Measurements from ENCODE around the gene ZNF200. TPM values are rescaled to one million over a fixed set of nuclear protein-coding genes. Genes with fewer than 3 reads are reported as not detected.
A peak's percentile ranks its signal among the peaks of the same experiment; 100 is the strongest.

ZNF200 gene
- total and polyA plus RNA-seq, 2 of the 13 experiments (the other 11 are each of a cell fraction or from before 2014, with no cell fraction given), result 3.5 to 16.5 TPM

DNA sequence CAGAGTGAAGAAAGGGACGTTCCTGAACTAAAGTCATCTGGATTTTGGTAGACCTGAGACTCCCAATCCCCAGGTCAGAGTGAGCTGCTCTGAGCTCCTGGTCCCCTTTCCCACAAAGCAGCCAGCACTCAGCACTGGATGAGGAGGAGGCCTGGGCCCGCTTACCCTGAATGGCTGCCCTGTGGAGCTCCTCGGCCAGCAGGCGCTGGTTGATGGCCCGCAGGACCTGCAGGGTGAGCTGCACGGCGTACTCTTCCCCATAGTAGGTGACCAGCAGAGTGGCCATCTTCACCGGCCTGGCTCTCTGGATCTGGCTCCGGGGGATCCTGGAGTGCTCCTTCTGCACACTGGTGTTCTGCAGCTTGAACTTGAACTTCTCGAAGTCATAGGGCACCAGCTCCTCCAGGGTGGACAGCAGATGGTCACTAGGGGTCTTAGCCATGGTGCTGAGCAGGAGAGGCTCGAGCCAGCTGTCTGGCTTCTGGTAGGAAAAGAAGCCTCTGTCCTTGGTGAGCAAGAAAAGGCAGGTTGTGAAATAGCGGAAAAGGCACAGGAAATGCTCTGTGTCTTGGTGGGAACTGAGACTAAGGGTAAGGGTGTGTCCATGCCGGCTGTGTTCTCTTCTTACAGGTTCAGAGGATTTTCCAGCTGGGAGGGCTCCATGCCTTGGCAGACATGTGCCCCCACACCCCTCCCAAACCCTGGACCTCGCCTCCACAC, 21.3 kb upstream of the ZNF200 start, which contains the start of gene MEFV:
Gene MEFV (minus strand): TSS at position 488 of the 720 bp plus-strand sequence. CDS start 46 bp downstream, at position 442.
- BruUV-seq (replicated peaks), result no TSS peak
- Histone ChIP-seq H3K9me3 (ENCODE audit: low read length) (no peaks in the 10 kb centered on the region), H3K9ac (ENCODE audit: insufficient read depth, low read depth, low read length) (no peak within 1 kb of the TSS; the same call in 1 of the 2 replicates), H3K36me3 (replicated peaks in 1 of 2; ENCODE audit: control insufficient read depth in 1 of 2, insufficient read depth in 2 of 2, low read length in 2 of 2) (no peaks in the 10 kb centered on the region), H3K4me1 (ENCODE audit: insufficient read depth, low read length) (peaks cover 43% of the 10 kb centered on the region), H3K4me3 (replicated peaks in 1 of 3; ENCODE audit: insufficient read depth in 1 of 3, low read depth in 2 of 3, low read length in 3 of 3) (no peak within 1 kb of the TSS), H4K20me1 (ENCODE audit: insufficient read depth, low read length) (no peaks in the 10 kb centered on the region), H3K4me2 (ENCODE audit: low read depth, low read length) (peak within 1 kb of the TSS; percentile 45; the same call in 1 of the 2 replicates), H3K27ac (ENCODE audit: extremely low read length, insufficient read depth, low read length) (no peak within 1 kb of the TSS), H3K27me3 (ENCODE audit: control insufficient read depth in 1 of 2, insufficient read depth in 2 of 2, low read length in 2 of 2) (peaks cover 7 to 34% of the 10 kb centered on the region in 2 experiments; a peak in 4 of 5 replicates), H3K79me2 (ENCODE audit: insufficient read depth, low read length) (no peaks in the 10 kb centered on the region), H2AFZ (ENCODE audit: low read length) (no peak within 1 kb of the TSS)
- DNase-seq (ENCODE audit: low spot score), result no peak
- peak; percentile 47 for ATAC-seq
- no peak for FAIRE-seq
- intact Hi-C loops (cut with micrococcal nuclease; ENCODE audit: unreplicated experiment), result no loop called here
- CTCF ChIA-PET (ENCODE audit: low intra/inter-chr PET ratio, low total read pairs), result no interaction called here
- WGBS (ENCODE audit: low lambda C conversion rate), result 23% methylated on average over 7 of the region's 14 CpGs
- POLR2A ChIA-PET, result interaction anchor here (1.6 kb wide), 1 partner anchor 10 kb away, joined by 5 read pairs; no protein-coding TSS in a partner anchor
- in situ Hi-C loops (cut with HindIII; ENCODE audit: extremely low pct_ligation_motif_present, low pct_unique_long_range_greater_than_20kb), result no loop called here
- no peak for TF ChIP-seq ZNF781 (CRISPR knock-in tag; IDR thresholded peaks at IDR 0.05; ENCODE audit: borderline replicate concordance, not compliant biosample characterization)
- no peak for TF ChIP-seq ZSCAN5A (CRISPR knock-in tag; IDR thresholded peaks at IDR 0.05; ENCODE audit: borderline replicate concordance)
- no peak for TF ChIP-seq MED13 (CRISPR knock-in tag; IDR thresholded peaks at IDR 0.05)
- TF ChIP-seq, protein P1, sequence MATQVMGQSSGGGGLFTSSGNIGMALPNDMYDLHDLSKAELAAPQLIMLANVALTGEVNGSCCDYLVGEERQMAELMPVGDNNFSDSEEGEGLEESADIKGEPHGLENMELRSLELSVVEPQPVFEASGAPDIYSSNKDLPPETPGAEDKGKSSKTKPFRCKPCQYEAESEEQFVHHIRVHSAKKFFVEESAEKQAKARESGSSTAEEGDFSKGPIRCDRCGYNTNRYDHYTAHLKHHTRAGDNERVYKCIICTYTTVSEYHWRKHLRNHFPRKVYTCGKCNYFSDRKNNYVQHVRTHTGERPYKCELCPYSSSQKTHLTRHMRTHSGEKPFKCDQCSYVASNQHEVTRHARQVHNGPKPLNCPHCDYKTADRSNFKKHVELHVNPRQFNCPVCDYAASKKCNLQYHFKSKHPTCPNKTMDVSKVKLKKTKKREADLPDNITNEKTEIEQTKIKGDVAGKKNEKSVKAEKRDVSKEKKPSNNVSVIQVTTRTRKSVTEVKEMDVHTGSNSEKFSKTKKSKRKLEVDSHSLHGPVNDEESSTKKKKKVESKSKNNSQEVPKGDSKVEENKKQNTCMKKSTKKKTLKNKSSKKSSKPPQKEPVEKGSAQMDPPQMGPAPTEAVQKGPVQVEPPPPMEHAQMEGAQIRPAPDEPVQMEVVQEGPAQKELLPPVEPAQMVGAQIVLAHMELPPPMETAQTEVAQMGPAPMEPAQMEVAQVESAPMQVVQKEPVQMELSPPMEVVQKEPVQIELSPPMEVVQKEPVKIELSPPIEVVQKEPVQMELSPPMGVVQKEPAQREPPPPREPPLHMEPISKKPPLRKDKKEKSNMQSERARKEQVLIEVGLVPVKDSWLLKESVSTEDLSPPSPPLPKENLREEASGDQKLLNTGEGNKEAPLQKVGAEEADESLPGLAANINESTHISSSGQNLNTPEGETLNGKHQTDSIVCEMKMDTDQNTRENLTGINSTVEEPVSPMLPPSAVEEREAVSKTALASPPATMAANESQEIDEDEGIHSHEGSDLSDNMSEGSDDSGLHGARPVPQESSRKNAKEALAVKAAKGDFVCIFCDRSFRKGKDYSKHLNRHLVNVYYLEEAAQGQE (IDR thresholded peaks at IDR 0.05; ENCODE audit: borderline replicate concordance in 1 of 2, low read depth in 1 of 2, low read length in 2 of 2), result peak in 1 of 2 experiments; percentile 77; a peak in 2 of 4 replicates
- TF ChIP-seq MLX (CRISPR knock-in tag; IDR thresholded peaks at IDR 0.05), result no peak
- no peak for TF ChIP-seq ZNF33A (CRISPR knock-in tag; IDR thresholded peaks at IDR 0.05; ENCODE audit: borderline replicate concordance)
- TF ChIP-seq PPARG (CRISPR knock-in tag; conservative IDR thresholded peaks at IDR 0.05), result no peak
- no peak for TF ChIP-seq ZNF788 (CRISPR knock-in tag; IDR thresholded peaks at IDR 0.05; ENCODE audit: borderline replicate concordance)
- TF ChIP-seq SALL2 (CRISPR knock-in tag; IDR thresholded peaks at IDR 0.05), result no peak
- TF ChIP-seq ZNF34 (CRISPR knock-in tag; IDR thresholded peaks at IDR 0.05; ENCODE audit: borderline replicate concordance), result no peak
- TF ChIP-seq PHB2 (IDR thresholded peaks at IDR 0.05; ENCODE audit: partially characterized antibody), result no peak
- TF ChIP-seq ZNF430 (CRISPR knock-in tag; IDR thresholded peaks at IDR 0.05), result no peak
- no peak for TF ChIP-seq IRF2 (CRISPR knock-in tag; IDR thresholded peaks at IDR 0.05)
- TF ChIP-seq RAD21 (CRISPR knock-in tag; IDR thresholded peaks at IDR 0.05), result no peak

Measured in HepG2 (cell line).